Thoracic aorta (tissue), 2 donors: ENCODE measurements around the gene ZNF334. TPM values are rescaled to one million over a fixed set of nuclear protein-coding genes. Genes with fewer than 3 reads are reported as not detected.

Source experiments
- ATAC-seq: fragments of 150-250 bp; one replicate; pipeline ENCODE4 v1.8.0; 2017; ENCODE audit warnings: low read depth; ENCODE audit not compliant: insufficient number of reproducible peaks, low FRiP score
- DNase-seq: peaks from one replicate; pipeline ENCODE4 v3.0.0-alpha.2; 2020; ENCODE audit warnings: low spot score
- H3K27ac ChIP-seq, 2 donors: fragments of 200-600 bp; sonication (generic); 1 replicate in 1 of 2; 2 replicates in 1 of 2; pipeline ENCODE4 v1.5.1; 2016; ENCODE audit warnings: mild to moderate bottlenecking in 2 of 2, moderate library complexity in 2 of 2
- H3K27me3 ChIP-seq: fragments of 200-600 bp; sonication (generic); replicated peaks from 2 replicates; pipeline ENCODE4 v1.6.0; 2016; ENCODE audit warnings: mild to moderate bottlenecking; ENCODE audit not compliant: insufficient read depth
- H3K36me3 ChIP-seq: fragments of 200-600 bp; sonication (generic); one replicate; pipeline ENCODE4 v1.5.1; 2016
- H3K4me1 ChIP-seq, 2 donors: fragments of 200-600 bp; sonication (generic); 1 replicate in 1 of 2; 2 replicates in 1 of 2; pipeline versions ENCODE4 v1.5.1 to v1.6.0; 2016; ENCODE audit warnings: low read depth in 2 of 2, mild to moderate bottlenecking in 1 of 2; ENCODE audit not compliant: control insufficient read depth in 1 of 2
- H3K4me3 ChIP-seq: fragments of 200-600 bp; sonication (generic); 2 replicates; pipeline ENCODE4 v1.5.1; 2016; ENCODE audit warnings: mild to moderate bottlenecking
- H3K9me3 ChIP-seq: fragments of 200-600 bp; sonication (generic); 2 replicates; pipeline ENCODE4 v1.5.1; 2016
- total RNA-seq, 2 donors: library from RNA; depleted of rRNA; stranded (reverse); fragments of >200 nt; gene quantifications; one replicate each; pipeline versions ENCODE4 v1.1.0 to v1.2.3, GENCODE V29; 2016
- TF ChIP-seq, protein P1 (sequence below): fragments of 200-600 bp; sonication (generic); IDR thresholded peaks from one replicate; pipeline ENCODE4 v1.5.1; 2019; ENCODE audit warnings: antibody characterized with exemption

Gene ZNF334
- total RNA-seq, 2 donors from 2014 or later: 0.49 to 3.0 TPM

GRCh38 chr20:46553926-46554325 lies 40.6 kb upstream of the ZNF334 start:
- ATAC-seq (no peak), DNase-seq (no peak)
- TF ChIP-seq, protein P1, sequence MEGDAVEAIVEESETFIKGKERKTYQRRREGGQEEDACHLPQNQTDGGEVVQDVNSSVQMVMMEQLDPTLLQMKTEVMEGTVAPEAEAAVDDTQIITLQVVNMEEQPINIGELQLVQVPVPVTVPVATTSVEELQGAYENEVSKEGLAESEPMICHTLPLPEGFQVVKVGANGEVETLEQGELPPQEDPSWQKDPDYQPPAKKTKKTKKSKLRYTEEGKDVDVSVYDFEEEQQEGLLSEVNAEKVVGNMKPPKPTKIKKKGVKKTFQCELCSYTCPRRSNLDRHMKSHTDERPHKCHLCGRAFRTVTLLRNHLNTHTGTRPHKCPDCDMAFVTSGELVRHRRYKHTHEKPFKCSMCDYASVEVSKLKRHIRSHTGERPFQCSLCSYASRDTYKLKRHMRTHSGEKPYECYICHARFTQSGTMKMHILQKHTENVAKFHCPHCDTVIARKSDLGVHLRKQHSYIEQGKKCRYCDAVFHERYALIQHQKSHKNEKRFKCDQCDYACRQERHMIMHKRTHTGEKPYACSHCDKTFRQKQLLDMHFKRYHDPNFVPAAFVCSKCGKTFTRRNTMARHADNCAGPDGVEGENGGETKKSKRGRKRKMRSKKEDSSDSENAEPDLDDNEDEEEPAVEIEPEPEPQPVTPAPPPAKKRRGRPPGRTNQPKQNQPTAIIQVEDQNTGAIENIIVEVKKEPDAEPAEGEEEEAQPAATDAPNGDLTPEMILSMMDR: no peak
- no peaks in the 10 kb centered on the region for H3K36me3 ChIP-seq
- H3K27ac ChIP-seq: no peak overlapping the region
- H3K9me3 ChIP-seq: no peaks in the 10 kb centered on the region
- H3K4me1 ChIP-seq: no peaks in the 10 kb centered on the region
- no peaks in the 10 kb centered on the region for H3K27me3 ChIP-seq
- no peak overlapping the region for H3K4me3 ChIP-seq

DNA sequence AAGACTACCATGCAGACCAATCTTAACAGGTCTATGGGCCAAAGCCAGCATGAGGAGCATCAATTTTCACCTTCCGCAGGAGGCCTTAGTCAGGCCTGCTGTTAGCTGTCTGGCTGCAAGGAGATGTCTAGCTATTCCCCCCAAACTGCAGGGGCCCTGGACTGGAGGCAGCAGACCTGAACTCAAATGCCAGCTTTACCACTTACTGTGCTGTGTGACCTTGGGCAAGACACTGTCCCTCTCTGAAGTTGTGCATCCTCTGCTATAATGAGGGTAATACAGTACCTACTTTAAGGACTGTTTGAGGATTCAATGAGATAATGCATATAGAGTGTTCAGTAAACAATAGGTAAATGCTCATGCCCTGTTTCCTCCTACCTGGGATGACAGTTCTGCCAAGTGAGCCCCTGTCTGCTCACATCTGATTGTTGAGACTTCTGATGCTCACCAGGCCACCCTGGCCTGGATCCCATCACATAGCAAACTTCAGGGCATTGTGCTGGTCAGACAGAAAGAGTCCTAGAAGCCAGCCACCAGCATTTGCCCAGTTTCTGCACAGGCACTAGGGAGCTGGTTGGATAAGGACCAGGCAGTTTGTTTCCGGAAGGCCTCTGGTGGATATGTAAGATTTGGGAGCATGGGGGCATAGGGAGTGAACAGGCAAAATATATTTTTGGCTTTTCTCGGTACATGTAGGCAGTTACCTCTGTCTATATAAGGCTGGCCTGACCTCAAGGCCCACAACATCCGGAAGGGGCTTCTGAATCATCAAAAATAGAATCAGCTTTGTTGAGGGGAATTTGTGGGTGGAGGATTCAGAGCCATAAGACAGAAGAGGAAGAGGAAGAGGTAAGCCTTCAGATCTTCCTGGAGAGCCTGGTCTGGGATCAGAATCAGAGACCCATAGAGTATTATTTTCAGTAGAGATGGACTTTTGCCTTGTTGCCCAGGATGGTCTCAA lies 39.4 kb upstream of the ZNF334 start:
- Histone ChIP-seq H3K27ac (no peak overlapping the region), H3K36me3 (no peaks in the 10 kb centered on the region), H3K4me1 (no peaks in the 10 kb centered on the region), H3K9me3 (no peaks in the 10 kb centered on the region), H3K27me3 (no peaks in the 10 kb centered on the region), H3K4me3 (no peak overlapping the region)
- DNase-seq (no peak), ATAC-seq (no peak)
- TF ChIP-seq, protein P1: no peak

GRCh38 chr20:46551522-46552381 lies 38.4 kb upstream of the ZNF334 start:
- ATAC-seq (no peak), DNase-seq (no peak)
- Histone ChIP-seq H3K4me1 (no peaks in the 10 kb centered on the region), H3K9me3 (no peaks in the 10 kb centered on the region), H3K4me3 (no peak overlapping the region), H3K27me3 (no peaks in the 10 kb centered on the region), H3K36me3 (no peaks in the 10 kb centered on the region), H3K27ac (no peak overlapping the region)
- TF ChIP-seq, protein P1: no peak

DNA sequence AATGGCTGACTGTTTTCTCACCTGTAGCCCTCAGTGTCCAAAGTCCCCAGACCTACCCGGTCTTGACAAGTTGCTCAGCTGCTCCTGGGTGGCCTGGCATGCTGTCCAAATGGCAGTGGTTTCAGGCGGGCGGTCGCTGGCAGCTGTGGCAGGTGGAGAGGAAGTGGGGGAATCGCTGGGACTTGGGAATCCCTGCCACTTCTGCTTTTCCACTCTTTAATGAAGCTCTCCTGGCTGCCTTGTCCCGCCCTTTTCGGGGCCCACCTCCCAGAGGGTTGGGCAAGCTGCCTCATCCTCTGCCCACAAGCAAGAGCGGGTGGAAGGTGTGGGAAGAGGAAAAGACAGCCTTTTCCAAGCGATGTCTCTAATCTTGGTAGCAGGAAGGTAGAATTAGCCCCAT lies 37.1 kb upstream of the ZNF334 start, which contains the start of gene OCSTAMP:
OCSTAMP (minus strand) TSS at position 194 of the 400 bp plus-strand sequence; CDS start at position 100, 94 bp downstream.
- H3K4me1 ChIP-seq: no peaks in the 10 kb centered on the region
- no peak for DNase-seq
- H3K27ac ChIP-seq: no peak within 1 kb of the TSS
- H3K9me3 ChIP-seq: no peaks in the 10 kb centered on the region
- ATAC-seq: no peak
- no peak within 1 kb of the TSS for H3K4me3 ChIP-seq
- no peaks in the 10 kb centered on the region for H3K27me3 ChIP-seq
- TF ChIP-seq, protein P1: no peak
- no peaks in the 10 kb centered on the region for H3K36me3 ChIP-seq
